HG03469 (cell line): ENCODE data around the gene DHRS7C.

Experiments used
- ATAC-seq: cut with Tn5 transposase; IDR thresholded peaks from one replicate; pipeline ENCODE4 v1.9.1; 2021; ENCODE audit warnings: mild to moderate bottlenecking, moderate library complexity, moderate number of reproducible peaks; ENCODE audit not compliant: unreplicated experiment

The DHRS7C gene

GRCh38 chr17:9767432-9767991, 23.9 kb downstream of the DHRS7C start:
- ATAC-seq, result no peak

- no peak for ATAC-seq
Observed at GRCh38 chr17:9766970-9767369, 24.4 kb downstream of the DHRS7C start.

- no peak for ATAC-seq
Observed at GRCh38 chr17:9765322-9765721, 26.1 kb downstream of the DHRS7C start.

GRCh38 chr17:9763643-9764042, 27.7 kb downstream of the DHRS7C start:
- ATAC-seq, result no peak

GRCh38 chr17:9760266-9760665, 31.1 kb downstream of the DHRS7C start:
- ATAC-seq, result no peak

- ATAC-seq, result no peak
Observed at GRCh38 chr17:9755083-9755482, 36.3 kb downstream of the DHRS7C start.

GRCh38 chr17:9750524-9750923, 40.9 kb downstream of the DHRS7C start:
- ATAC-seq, result no peak

GRCh38 chr17:9729735-9730420, 61.5 kb downstream of the DHRS7C start:
- no peak for ATAC-seq

- ATAC-seq, result no peak
Observed at GRCh38 chr17:9729034-9729650, 62.2 kb downstream of the DHRS7C start.

- no peak for ATAC-seq
Observed at GRCh38 chr17:9728564-9728963, 62.8 kb downstream of the DHRS7C start.

- ATAC-seq, result no peak
Observed at GRCh38 chr17:9728005-9728404, 63.4 kb downstream of the DHRS7C start.

- no peak for ATAC-seq
Observed at GRCh38 chr17:9726291-9726690, 65.1 kb downstream of the DHRS7C start.

GRCh38 chr17:9725575-9725974, 65.8 kb downstream of the DHRS7C start:
- no peak for ATAC-seq
